ENCODE data around the gene SOX5. TPM values are rescaled to one million over a fixed set of nuclear protein-coding genes. Genes with fewer than 3 reads are reported as not detected.

The SOX5 gene
- total and polyA plus RNA-seq, 9 of the 15 experiments (the other 6 are each of a cell fraction or from before 2014, with no cell fraction given), result 8.3 to 16.5 (median 11.9) TPM

DNA sequence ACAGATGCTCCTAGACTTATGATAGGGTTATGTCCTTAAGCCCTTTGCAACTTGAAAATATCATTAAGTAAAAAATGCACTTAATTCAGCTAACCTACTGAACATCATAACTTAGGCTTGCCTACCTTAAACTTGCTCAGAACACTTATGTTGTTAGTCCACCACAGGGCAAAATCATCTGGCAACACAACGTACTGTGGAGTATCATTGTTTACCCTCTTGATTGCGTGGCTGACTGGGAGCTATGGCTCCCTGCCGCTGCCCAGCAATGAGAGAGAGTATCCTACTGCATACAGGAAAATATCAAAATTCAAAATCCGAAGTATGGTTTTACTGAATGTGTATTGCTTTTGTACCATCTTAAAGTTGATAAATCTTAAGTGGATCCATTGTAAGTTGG, 105.5 kb downstream of the SOX5 start (continued):
- TF ChIP-seq, protein P1, sequence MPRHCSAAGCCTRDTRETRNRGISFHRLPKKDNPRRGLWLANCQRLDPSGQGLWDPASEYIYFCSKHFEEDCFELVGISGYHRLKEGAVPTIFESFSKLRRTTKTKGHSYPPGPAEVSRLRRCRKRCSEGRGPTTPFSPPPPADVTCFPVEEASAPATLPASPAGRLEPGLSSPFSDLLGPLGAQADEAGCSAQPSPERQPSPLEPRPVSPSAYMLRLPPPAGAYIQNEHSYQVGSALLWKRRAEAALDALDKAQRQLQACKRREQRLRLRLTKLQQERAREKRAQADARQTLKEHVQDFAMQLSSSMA (CRISPR knock-in tag; IDR thresholded peaks at IDR 0.05), result no peak
- TF ChIP-seq SIX5 (IDR thresholded peaks at IDR 0.05; ENCODE audit: borderline replicate concordance in 1 of 2, insufficient read depth in 1 of 2, low read depth in 1 of 2, low read length in 2 of 2) (no peak), KHSRP (IDR thresholded peaks at IDR 0.05) (no peak), CBX5 (IDR thresholded peaks at IDR 0.05; ENCODE audit: borderline replicate concordance, low read depth) (no peak), TEAD4 (IDR thresholded peaks at IDR 0.05; ENCODE audit: low read length) (no peak), TEAD4 (CRISPR knock-in tag; IDR thresholded peaks at IDR 0.05; ENCODE audit: borderline replicate concordance) (no peak), RUNX1 (IDR thresholded peaks at IDR 0.05; ENCODE audit: low read depth) (no peak)
- TF ChIP-seq, protein P2, sequence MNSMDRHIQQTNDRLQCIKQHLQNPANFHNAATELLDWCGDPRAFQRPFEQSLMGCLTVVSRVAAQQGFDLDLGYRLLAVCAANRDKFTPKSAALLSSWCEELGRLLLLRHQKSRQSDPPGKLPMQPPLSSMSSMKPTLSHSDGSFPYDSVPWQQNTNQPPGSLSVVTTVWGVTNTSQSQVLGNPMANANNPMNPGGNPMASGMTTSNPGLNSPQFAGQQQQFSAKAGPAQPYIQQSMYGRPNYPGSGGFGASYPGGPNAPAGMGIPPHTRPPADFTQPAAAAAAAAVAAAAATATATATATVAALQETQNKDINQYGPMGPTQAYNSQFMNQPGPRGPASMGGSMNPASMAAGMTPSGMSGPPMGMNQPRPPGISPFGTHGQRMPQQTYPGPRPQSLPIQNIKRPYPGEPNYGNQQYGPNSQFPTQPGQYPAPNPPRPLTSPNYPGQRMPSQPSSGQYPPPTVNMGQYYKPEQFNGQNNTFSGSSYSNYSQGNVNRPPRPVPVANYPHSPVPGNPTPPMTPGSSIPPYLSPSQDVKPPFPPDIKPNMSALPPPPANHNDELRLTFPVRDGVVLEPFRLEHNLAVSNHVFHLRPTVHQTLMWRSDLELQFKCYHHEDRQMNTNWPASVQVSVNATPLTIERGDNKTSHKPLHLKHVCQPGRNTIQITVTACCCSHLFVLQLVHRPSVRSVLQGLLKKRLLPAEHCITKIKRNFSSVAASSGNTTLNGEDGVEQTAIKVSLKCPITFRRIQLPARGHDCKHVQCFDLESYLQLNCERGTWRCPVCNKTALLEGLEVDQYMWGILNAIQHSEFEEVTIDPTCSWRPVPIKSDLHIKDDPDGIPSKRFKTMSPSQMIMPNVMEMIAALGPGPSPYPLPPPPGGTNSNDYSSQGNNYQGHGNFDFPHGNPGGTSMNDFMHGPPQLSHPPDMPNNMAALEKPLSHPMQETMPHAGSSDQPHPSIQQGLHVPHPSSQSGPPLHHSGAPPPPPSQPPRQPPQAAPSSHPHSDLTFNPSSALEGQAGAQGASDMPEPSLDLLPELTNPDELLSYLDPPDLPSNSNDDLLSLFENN (IDR thresholded peaks at IDR 0.05; ENCODE audit: low read depth in 2 of 2, low read length in 2 of 2), result no peak
- TF ChIP-seq, protein P3, sequence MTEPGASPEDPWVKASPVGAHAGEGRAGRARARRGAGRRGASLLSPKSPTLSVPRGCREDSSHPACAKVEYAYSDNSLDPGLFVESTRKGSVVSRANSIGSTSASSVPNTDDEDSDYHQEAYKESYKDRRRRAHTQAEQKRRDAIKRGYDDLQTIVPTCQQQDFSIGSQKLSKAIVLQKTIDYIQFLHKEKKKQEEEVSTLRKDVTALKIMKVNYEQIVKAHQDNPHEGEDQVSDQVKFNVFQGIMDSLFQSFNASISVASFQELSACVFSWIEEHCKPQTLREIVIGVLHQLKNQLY (CRISPR knock-in tag; conservative IDR thresholded peaks at IDR 0.05), result no peak
- TF ChIP-seq, protein P4, sequence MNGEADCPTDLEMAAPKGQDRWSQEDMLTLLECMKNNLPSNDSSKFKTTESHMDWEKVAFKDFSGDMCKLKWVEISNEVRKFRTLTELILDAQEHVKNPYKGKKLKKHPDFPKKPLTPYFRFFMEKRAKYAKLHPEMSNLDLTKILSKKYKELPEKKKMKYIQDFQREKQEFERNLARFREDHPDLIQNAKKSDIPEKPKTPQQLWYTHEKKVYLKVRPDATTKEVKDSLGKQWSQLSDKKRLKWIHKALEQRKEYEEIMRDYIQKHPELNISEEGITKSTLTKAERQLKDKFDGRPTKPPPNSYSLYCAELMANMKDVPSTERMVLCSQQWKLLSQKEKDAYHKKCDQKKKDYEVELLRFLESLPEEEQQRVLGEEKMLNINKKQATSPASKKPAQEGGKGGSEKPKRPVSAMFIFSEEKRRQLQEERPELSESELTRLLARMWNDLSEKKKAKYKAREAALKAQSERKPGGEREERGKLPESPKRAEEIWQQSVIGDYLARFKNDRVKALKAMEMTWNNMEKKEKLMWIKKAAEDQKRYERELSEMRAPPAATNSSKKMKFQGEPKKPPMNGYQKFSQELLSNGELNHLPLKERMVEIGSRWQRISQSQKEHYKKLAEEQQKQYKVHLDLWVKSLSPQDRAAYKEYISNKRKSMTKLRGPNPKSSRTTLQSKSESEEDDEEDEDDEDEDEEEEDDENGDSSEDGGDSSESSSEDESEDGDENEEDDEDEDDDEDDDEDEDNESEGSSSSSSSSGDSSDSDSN (IDR thresholded peaks at IDR 0.05; ENCODE audit: borderline replicate concordance in 1 of 2, low read depth in 2 of 2, low read length in 2 of 2), result no peak
- TF ChIP-seq, protein P5, sequence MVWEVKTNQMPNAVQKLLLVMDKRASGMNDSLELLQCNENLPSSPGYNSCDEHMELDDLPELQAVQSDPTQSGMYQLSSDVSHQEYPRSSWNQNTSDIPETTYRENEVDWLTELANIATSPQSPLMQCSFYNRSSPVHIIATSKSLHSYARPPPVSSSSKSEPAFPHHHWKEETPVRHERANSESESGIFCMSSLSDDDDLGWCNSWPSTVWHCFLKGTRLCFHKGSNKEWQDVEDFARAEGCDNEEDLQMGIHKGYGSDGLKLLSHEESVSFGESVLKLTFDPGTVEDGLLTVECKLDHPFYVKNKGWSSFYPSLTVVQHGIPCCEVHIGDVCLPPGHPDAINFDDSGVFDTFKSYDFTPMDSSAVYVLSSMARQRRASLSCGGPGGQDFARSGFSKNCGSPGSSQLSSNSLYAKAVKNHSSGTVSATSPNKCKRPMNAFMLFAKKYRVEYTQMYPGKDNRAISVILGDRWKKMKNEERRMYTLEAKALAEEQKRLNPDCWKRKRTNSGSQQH (CRISPR knock-in tag; IDR thresholded peaks at IDR 0.05), result no peak
